Nephron (organoid): ENCODE measurements around the gene FBXO40.

ENCODE experiments used
- H3K27ac Mint-ChIP-seq, 3 experiments: 2 replicates each; pipeline ENCODE4 v1.8.0; 2020; ENCODE audit warnings: mixed read lengths in 3 of 3, mild to moderate bottlenecking in 2 of 3, moderate library complexity in 1 of 3
- H3K27me3 Mint-ChIP-seq: 2 replicates; pipeline ENCODE4 v1.8.0; 2021; ENCODE audit warnings: low read depth, mild to moderate bottlenecking, moderate library complexity, mixed read lengths
- H3K36me3 Mint-ChIP-seq: 2 replicates; pipeline ENCODE4 v1.8.0; 2020; ENCODE audit warnings: low read depth, mixed read lengths
- H3K4me1 Mint-ChIP-seq: 2 replicates; pipeline ENCODE4 v1.8.0; 2020; ENCODE audit warnings: mixed read lengths
- H3K4me3 Mint-ChIP-seq, 3 experiments: 2 replicates each; pipeline ENCODE4 v1.8.0; 2020; ENCODE audit warnings: mild to moderate bottlenecking in 3 of 3, mixed read lengths in 3 of 3, moderate library complexity in 2 of 3
- H3K9me3 Mint-ChIP-seq: 2 replicates; pipeline ENCODE4 v1.8.0; 2020; ENCODE audit warnings: mixed read lengths
- TF ChIP-seq, protein P1 (sequence below), 3 experiments: fragments of 200-600 bp; sonication (generic); IDR thresholded peaks; one replicate each; pipeline ENCODE4 v1.5.0; 2021; ENCODE audit warnings: antibody characterized with exemption in 3 of 3; ENCODE audit not compliant: unreplicated experiment in 3 of 3

The FBXO40 gene

DNA sequence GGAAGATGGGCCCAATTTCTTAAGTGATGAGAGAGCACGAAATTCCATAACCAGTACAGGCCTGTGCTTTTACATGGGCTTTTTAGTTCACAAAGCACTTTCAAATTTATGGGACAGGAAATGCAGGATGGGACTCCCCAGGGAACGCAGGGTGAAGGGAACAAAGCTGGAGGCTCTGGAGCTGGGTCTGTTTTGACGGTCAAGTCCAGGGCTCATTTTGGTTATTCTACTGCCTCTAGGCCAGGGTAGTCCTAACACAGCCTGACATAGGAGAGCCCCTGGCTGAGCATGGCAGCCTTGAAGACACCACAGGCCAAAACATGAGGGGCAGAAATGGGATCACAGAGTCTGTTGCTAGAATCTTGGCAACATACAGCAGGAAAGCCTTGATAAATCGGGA lies 34.0 kb downstream of the FBXO40 start:
- Mint-ChIP-seq H3K27me3 (no peaks in the 10 kb centered on the region), H3K9me3 (no peaks in the 10 kb centered on the region), H3K4me1 (no peaks in the 10 kb centered on the region), H3K27ac (no peak overlapping the region), H3K36me3 (no peaks in the 10 kb centered on the region), H3K4me3 (no peak overlapping the region)
- TF ChIP-seq, protein P1, sequence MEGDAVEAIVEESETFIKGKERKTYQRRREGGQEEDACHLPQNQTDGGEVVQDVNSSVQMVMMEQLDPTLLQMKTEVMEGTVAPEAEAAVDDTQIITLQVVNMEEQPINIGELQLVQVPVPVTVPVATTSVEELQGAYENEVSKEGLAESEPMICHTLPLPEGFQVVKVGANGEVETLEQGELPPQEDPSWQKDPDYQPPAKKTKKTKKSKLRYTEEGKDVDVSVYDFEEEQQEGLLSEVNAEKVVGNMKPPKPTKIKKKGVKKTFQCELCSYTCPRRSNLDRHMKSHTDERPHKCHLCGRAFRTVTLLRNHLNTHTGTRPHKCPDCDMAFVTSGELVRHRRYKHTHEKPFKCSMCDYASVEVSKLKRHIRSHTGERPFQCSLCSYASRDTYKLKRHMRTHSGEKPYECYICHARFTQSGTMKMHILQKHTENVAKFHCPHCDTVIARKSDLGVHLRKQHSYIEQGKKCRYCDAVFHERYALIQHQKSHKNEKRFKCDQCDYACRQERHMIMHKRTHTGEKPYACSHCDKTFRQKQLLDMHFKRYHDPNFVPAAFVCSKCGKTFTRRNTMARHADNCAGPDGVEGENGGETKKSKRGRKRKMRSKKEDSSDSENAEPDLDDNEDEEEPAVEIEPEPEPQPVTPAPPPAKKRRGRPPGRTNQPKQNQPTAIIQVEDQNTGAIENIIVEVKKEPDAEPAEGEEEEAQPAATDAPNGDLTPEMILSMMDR (IDR thresholded peaks at IDR 0.05; ENCODE audit: unreplicated experiment in 3 of 3): no peak

DNA sequence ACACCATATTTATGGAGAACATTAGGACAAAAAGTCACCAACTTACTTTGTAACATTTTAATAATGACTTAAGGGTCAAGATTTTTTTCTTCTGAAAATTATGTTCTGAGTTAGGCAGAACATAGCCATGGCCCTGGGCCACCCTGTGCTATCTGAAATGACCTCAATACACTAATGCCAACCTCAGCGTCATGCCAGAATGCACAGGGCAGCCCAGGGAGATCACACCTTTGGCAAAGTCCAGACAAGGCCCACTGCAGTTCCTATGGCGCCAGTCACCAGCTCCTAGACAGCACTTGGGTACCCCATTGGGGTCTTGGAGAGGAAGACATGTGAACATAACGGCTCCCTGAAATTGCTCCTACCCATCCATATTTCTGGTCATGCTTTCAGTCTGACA lies 34.4 kb downstream of the FBXO40 start:
- Mint-ChIP-seq H3K36me3 (no peaks in the 10 kb centered on the region), H3K4me1 (no peaks in the 10 kb centered on the region), H3K4me3 (no peak overlapping the region), H3K9me3 (no peaks in the 10 kb centered on the region), H3K27ac (no peak overlapping the region), H3K27me3 (no peaks in the 10 kb centered on the region)
- TF ChIP-seq, protein P1 (IDR thresholded peaks at IDR 0.05; ENCODE audit: unreplicated experiment in 3 of 3): no peak

DNA sequence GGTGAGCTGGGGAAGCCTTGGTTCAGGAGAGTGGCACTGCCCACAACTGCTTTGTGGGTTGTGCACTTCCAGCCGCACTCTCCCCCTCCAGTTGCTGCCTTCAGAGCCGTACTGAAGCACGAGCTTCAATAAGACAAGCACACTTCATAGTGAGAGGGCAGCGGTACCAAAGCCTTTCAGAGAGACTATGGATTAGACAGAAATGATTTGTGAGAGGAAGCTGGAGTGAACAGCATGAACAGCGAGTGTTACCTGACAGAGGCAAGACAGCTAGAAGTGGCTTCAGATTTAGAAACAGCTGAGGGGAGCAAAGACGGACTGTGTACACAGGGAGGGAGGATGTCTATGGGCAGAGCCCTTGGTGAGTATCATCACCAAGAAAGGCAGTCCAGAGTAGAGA lies 36.4 kb downstream of the FBXO40 start:
- TF ChIP-seq, protein P1 (IDR thresholded peaks at IDR 0.05; ENCODE audit: unreplicated experiment in 3 of 3): no peak

DNA sequence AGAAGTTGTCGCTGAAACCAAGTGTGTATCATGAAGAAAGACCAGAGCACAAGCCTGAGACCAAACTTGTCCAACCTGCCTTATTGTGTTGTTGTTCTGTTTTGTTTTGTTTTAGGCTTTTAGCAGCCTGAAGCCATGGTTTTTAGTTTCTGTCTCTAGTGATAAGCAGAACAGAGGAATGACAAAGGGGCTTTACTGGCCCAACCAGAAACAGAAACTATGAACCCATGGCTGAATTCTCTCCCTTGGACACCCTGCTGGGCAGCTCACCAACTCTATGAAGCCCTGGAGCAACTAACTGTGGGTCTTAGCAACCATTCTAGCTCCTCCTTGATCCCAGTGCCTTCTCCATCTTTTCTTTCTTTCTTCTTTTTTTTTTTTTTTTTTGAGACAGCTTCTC lies 37.2 kb downstream of the FBXO40 start:
- Mint-ChIP-seq H3K4me3 (no peak overlapping the region), H3K4me1 (no peaks in the 10 kb centered on the region), H3K9me3 (no peaks in the 10 kb centered on the region), H3K27me3 (no peaks in the 10 kb centered on the region), H3K27ac (no peak overlapping the region), H3K36me3 (no peaks in the 10 kb centered on the region)
- TF ChIP-seq, protein P1 (IDR thresholded peaks at IDR 0.05; ENCODE audit: unreplicated experiment in 3 of 3): no peak

More for the DNA sequence above, 36.4 kb downstream of the FBXO40 start:
- H3K27ac Mint-ChIP-seq: no peak overlapping the region
- no peaks in the 10 kb centered on the region for H3K36me3 Mint-ChIP-seq
- H3K9me3 Mint-ChIP-seq: no peaks in the 10 kb centered on the region
- no peaks in the 10 kb centered on the region for H3K27me3 Mint-ChIP-seq
- no peaks in the 10 kb centered on the region for H3K4me1 Mint-ChIP-seq
- no peak overlapping the region for H3K4me3 Mint-ChIP-seq

DNA sequence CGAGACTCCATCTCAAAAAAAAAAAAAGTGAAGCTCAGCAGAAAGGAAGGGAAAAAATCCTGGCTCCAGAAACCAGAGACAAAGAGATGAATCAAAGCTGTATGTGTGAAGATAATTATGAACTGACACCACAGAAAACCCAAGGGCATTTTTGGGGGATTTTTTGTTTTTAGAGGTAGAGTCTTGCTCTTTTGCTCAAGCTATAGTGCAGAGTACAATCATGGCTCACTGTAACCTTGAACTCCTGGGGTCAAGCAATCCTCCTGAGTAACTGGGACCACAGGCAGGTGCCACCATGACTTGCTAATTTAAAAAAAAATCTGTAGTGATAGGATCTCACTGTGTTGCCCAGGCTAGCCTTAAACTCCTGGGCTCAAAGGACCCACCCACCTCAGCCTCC lies 44.7 kb downstream of the FBXO40 start:
- no peak overlapping the region for H3K27ac Mint-ChIP-seq
- no peaks in the 10 kb centered on the region for H3K9me3 Mint-ChIP-seq
- H3K27me3 Mint-ChIP-seq: peaks cover 3% of the 10 kb centered on the region
- H3K4me1 Mint-ChIP-seq: no peaks in the 10 kb centered on the region
- H3K4me3 Mint-ChIP-seq: no peak overlapping the region
- H3K36me3 Mint-ChIP-seq: no peaks in the 10 kb centered on the region
- TF ChIP-seq, protein P1 (IDR thresholded peaks at IDR 0.05; ENCODE audit: unreplicated experiment in 3 of 3): no peak

DNA sequence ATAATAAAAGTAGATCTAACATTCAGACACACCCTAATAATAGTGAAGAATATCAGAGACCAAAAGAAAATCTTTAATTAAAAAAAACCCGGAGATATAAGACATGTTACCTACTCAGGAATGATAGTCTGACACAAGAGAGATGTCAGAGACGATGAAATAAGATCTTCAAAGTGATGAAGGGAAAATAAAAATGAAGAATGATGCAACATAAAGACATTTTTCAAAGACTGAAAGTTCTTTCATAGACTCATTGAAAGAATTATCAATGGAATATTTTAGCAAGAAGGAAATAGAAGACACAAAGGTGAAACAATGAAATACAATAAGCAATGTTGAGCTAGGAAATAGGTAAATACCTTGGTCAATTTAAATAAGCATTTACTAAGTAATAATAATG lies 47.9 kb downstream of the FBXO40 start:
- no peaks in the 10 kb centered on the region for H3K9me3 Mint-ChIP-seq

More for the DNA sequence above, 47.9 kb downstream of the FBXO40 start:
- Mint-ChIP-seq H3K27ac (no peak overlapping the region), H3K36me3 (no peaks in the 10 kb centered on the region), H3K4me1 (no peaks in the 10 kb centered on the region), H3K27me3 (peaks cover 3% of the 10 kb centered on the region), H3K4me3 (no peak overlapping the region)
- TF ChIP-seq, protein P1 (IDR thresholded peaks at IDR 0.05; ENCODE audit: unreplicated experiment in 3 of 3): no peak
